Left ventricle myocardium superior (tissue), 1 donor: ENCODE results near the gene MYEOV. TPM values are rescaled to one million over a fixed set of nuclear protein-coding genes. Genes with fewer than 3 reads are reported as not detected.
A peak's percentile ranks its signal among the peaks of the same experiment; 100 is the strongest.

ENCODE experiments used
- ATAC-seq: fragments of 200-7000 bp; cut with Tn5 transposase; one replicate; pipeline ENCODE4 v1.9.1; 2020; ENCODE audit warnings: mild to moderate bottlenecking, moderate library complexity
- DNase-seq: peaks from one replicate; pipeline ENCODE4 v3.0.0-alpha.2; 2020
- intact Hi-C: fragments of 100-400 bp; cut with micrococcal nuclease; formaldehyde crosslinking; loops from one replicate; pipeline ENCODE4 v1.11.0; 2022
- total RNA-seq: library from RNA; stranded (reverse); fragmentation: NEBNext Ultra II Directional; extraction: Animal tissue kit (Norgen Biotek cat#: 25700); gene quantifications from one replicate; pipeline ENCODE4 v1.2.1, GENCODE V29; 2021
- donor health status: DM: no; HTN: yes; CAD: no; lungs with severe emphysema.

The MYEOV gene
- total RNA-seq, 1 donor from 2014 or later = not detected

DNA sequence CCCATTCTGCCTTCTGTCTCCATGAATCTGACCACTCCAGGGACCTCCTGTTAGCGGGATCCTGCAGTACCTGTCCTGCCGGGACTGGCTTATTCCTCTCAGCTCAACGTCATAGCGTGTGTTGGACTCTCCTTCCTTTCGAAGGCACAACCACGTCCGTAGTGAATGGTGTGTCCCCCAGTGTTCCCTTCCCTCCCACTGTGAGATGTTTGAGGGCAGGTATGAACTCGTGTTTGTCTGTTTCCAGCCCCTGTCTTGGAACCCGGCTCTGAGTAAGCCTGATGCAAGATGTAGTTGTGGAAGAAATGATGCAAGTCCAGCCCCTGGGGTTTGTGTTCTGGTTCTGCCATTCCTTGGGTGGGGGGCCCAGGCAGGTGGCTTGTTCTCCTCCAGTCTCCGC lies 10.5 kb upstream of the MYEOV start:
- no peak for DNase-seq
- intact Hi-C loops = no loop called here
- no peak for ATAC-seq

DNA sequence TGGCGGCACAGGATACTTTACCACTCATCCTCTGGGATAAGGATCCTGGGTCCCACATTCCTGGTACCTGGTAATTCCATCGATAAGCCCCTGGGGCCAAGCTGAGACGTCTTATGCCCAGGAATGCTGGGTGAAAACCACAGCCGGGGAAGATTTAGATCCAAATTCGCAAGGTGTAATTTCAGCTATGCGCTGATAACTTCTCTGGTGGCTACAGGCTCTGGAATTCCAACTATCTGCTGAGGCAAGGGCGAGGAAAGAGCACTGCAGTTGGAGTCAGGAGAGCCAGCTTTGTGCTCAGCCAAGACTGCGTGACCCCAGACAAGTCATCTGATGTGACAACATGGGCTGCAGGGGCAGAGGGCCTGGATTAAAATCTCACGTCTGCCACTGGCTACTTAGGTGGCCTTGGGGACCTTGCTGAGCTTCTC lies 9.9 kb upstream of the MYEOV start:
- DNase-seq (no peak), ATAC-seq (no peak)
- intact Hi-C loops = no loop called here

DNA sequence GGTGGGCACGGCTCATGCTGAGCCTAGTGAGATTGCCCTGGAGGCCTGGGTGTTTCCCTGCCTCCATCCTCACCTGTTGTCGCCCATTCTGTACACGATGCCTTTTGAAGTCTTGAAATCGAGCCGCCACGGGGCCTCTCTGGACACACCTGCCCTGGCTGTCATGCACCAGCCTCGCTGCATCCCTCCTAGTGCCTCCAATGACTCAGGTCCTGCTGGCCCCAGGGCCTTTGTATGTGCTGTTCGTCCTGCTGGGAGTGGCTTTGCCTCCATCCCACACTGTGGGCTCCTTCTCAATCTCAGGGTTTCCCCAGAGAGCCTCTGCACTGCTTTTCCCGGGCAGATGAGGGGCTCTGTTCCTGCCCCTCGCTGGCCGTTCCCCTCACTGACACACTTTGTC lies 8.9 kb upstream of the MYEOV start:
- DNase-seq (peak; percentile 12), ATAC-seq (no peak)
- intact Hi-C loops = no loop called here

DNA sequence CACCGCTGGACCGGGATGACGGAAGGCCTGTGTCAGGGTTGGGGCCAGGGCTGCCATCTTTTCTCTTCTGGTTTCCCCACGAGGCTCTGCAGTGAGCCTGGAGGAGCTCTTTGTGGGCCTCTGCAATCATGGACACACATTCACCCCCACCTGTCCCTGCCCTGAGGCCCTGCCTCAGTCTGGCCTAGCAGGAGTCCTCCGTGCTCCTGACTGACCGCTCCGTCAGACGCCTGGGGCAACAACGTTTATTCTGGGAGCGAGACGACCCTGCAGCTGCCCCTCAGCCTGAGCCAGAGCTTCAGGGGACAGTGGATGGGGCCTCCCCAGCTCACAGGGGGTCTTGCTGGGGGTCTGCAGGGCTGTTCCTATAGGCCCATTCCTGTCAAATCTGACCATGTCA lies 8.2 kb upstream of the MYEOV start:
- DNase-seq (no peak), ATAC-seq (no peak)
- intact Hi-C loops = no loop called here

DNA sequence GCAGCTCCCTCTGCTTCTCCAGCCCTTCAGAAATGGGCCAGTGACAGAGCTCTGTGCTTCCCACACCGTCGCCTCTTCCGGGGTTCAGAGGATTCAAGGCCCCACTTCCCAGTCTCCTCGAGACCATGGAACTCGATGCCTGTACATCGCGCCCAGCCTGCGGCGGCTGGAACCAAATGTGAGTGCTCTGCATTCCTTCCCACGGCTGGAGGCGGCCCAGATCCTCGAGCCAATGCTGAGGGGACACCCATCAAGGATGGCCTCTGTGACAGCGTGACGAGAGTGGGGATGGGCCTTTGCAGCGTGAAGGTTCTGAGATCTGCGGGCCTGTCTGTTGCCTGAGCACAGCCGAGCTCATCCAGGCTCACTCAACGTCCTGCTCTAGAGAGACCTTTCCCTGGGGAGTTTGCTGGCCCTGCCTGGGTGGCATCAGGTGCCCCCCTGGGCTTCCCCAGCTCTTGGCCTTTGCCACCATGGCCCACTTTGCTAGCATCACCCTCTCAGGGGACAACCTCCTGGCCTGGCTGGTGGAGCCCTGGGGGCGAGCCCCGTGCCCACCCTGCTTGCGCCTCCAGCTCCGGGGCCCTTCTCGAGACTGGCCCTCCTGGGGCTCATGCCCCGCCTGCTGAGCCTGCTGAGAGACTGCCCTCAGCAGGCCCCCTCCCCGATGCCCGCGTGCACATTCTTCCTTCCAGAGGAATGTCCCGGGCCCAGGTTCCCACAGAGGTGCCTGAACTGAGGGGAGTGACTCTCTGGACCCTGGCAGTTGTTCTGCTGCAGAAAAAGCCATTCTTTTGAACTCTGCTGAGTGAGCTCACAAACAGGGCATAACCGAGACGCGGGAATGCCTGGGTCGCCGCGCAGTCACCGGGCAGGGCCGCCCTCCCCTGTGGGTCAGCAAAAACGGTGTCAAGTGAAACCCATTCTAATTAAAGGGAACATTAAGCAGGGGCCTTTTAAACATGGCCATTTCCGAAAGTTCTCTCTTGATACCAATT lies 7.3 kb upstream of the MYEOV start:
- no peak for DNase-seq
- intact Hi-C loops = no loop called here
- no peak for ATAC-seq

DNA sequence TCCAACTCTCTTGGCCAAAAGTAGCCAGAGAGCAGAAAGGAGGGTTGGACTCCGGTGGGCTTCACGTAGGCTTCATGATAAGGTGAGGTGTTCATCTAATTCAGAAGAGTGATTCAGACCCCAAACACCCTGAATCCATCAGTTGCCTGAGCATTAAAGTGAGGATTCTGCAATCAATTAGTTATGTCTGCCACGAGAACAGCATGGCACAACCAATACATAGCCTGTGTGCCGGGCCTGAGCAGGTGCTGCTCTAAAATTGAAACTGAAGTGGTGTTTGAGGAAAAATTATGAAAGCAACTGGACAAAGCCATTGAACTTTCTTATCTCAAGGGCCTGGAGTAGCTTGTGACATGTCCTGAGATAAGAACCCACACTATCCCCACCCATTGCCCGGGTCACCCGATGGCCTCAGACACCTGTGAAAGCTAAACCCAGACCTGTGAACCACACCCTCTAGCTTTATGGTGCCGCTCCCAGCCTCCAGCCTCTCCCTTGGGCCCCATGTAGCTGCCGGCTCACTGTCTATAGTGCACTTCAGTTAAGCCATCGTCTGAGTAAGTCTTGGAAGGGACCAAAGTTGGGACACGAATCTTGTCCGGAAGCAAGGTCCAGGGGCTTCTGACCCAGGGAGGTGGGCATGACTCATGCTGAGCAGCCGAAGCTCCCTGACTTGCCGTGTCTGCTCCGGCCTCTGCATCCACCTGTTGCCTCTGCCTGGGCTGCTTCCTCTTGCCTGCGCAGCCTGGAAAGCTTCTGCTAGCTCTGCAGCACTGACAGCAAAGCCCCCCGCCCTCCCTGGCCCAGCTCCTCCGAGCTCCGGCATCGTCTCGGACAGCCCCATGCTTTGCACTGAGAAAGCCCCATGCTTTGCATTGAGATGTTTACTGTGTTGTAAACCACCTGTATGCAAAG lies 5.7 kb upstream of the MYEOV start:
- intact Hi-C loops = no loop called here
- DNase-seq = no peak
- no peak for ATAC-seq

DNA sequence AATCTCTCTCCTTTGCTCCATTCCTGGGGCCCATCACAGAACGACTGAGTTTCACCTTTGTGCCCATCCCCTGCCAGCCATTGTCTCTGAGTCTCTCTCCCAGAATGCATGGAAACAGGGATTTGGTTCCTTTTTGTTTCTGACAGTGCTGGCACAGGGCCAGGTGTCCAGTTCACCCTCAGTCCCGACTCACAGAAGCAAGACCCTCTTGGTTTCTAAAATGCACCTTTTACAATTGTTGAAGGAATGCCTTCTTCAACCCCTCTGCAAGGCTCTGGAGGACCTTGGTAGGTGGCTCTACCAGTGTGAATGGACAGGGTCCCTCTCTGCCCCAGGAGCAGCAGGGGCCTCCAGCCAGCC lies 5.1 kb upstream of the MYEOV start:
- no peak for ATAC-seq

DNA sequence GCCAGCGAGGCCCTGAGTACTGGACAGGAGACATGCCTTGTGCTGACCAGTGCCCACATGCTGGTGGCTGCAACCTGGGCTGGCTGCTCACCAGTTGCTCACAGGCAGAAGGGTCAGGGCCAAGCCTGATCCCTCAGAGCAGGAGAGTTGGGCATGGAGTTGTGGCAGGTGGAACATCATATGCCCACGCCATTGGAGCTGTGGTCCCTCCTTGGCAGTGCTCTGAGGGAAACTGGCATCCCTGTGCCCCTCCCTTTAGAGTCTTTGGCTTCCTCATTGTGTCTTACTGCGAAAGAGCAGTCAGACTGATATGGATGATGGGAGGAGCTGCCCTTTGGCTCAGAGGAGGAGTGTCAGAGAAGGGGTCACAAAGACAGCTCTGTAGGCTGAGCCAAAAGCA lies 3.1 kb upstream of the MYEOV start:
- intact Hi-C loops = loop anchor here (5.0 kb wide), 1 partner anchor 346 kb away; no protein-coding TSS in a partner anchor
- no peak for ATAC-seq
- DNase-seq = no peak

More for the DNA sequence above, 5.1 kb upstream of the MYEOV start:
- DNase-seq = no peak
- intact Hi-C loops = no loop called here

DNA sequence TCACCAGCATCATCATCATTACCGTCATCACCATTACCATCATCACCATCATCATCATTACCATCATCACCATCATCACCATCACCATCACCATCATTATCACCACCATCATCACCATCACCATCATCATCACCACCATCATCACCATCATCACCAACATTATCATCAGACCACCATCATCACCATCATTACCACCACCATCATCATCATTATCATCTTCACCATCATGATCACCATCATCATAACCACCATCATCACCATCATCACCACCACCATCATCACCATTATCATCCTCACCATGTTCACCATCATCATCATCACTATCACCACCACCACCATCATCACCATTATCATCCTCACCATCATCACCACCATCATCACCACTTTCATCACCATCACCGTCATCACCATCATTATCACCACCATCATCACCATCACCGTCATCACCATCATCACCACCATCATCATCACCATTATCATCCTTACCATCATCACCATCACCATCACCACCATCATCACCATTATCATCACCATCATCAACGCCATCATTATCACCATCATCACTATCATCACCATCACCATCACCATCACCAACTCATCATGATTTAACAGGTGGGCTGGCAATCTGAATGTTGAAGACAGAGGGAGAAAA lies 2.4 kb upstream of the MYEOV start:
- ATAC-seq (no peak), DNase-seq (no peak)
- intact Hi-C loops = loop anchor here (5.0 kb wide), 1 partner anchor 346 kb away; no protein-coding TSS in a partner anchor

DNA sequence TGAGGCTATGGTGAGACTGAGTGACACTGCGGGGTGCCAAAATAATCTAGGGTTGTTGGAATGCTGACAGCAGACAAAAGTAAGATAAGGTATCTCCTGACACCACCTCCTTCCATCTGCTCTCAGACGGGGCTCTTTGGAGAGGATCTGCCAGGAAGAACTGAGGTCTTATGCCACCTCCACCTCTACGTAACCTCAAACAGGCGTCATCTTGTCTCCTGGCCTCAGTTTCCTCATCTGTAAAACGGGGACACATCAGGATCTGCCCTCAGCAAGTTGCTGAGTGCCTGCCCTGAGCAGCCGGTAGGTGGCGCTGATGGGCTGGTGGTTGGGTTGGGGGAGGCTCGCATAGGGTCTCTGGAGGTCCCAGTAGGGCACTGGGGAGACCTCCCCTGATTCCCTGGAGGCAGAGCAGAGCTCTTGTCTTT lies 1.7 kb upstream of the MYEOV start:
- intact Hi-C loops = loop anchor here (5.0 kb wide), 1 partner anchor 345 kb away; no protein-coding TSS in a partner anchor
- DNase-seq (peak; percentile 66), ATAC-seq (no peak)

DNA sequence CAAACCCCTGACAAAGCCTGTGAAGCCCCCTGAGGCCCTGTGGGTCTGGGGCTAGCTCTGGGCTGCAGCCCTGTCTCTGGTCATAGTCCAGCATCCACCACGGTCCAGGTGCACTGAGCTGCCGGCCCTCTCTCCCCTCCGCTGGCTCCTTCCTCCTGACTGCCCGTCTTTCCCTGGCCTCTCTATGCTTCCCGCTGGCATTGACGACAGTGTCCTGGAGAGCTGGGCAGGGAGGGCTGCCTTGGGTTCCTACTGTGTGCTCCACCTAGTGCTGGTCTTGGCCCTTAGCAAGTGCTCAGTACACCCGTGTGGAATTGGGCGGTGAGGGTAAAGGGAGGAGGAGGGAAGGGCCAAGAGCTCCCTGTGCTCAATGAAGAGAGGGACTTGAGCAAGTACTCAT lies 868 bp upstream of the MYEOV start:
- no peak for ATAC-seq

DNA sequence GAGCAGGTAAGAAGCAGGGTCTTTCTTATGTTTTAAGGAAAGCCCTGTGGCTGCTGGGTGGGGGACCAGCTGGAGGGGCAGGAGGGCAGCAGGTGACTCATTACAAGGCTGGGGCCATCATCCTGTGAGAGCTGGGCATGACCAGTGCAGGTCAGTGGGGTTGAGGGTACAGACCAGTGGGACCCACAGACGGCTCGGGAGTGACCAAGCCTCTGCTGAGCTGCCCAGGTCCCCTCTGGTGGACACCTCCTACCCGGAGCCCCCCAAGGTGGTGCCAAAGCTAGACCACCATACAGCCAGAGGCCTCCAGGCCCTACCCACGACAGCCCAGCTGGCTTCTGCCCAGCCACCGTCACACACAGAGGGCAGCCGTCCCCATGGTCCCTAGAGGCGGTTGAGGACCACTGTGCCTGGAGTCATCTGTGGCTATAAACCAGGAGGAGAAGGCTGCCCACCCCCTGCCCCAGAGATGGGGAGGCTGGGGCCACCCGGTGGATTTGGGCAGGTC lies 670 bp downstream of the MYEOV start:
- no peak for ATAC-seq
- DNase-seq = no peak
- intact Hi-C loops = loop anchor here (5.0 kb wide), 1 partner anchor 343 kb away; no protein-coding TSS in a partner anchor

More for the DNA sequence above, 868 bp upstream of the MYEOV start:
- intact Hi-C loops = loop anchor here (5.0 kb wide), 1 partner anchor 344 kb away; no protein-coding TSS in a partner anchor
- no peak for DNase-seq

DNA sequence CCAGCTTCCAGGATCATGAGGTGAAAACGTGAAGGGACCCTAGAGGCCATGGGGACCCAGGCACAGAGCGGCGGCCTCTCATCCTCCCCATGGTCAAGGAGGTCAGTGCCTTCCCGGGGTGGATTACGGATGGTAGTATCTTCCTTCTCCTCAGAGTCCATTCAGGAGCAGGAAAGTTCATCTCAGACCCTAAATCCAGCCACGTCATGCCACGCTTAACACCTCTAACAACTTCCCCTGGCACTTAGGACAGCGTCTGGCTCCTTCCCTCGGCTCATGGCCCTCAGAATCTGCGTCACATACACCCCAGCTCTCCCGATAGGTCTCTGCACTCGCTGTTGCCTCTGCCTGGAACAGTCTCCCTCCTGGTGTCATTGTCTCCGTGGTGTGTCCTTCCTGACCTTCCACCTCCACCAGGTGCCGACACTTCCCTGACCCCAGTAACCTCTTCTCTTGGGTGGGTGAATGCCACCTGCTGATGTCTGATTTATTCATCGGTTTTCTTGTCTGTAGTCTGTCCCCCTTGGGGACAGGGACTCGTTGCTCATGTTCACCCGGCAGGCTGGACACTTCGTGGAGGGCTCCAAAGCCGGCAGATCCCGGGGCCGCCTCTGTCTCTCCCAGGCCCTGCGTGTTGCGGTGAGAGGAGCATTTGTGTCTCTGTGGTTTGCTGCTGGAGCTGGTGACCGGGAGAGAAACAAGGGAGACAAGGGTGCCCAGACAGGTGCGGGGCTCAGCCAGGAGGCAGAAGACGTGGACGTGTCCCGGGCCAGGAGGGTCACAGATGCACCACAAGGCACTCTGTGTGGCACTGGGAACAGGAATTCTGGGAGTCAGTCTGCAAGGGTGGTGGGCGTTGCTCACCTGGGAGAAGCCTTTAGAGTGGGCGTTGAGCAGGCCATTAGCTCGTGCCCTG lies 1.4 kb downstream of the MYEOV start:
- intact Hi-C loops = no loop called here
- DNase-seq = no peak
- ATAC-seq = no peak

DNA sequence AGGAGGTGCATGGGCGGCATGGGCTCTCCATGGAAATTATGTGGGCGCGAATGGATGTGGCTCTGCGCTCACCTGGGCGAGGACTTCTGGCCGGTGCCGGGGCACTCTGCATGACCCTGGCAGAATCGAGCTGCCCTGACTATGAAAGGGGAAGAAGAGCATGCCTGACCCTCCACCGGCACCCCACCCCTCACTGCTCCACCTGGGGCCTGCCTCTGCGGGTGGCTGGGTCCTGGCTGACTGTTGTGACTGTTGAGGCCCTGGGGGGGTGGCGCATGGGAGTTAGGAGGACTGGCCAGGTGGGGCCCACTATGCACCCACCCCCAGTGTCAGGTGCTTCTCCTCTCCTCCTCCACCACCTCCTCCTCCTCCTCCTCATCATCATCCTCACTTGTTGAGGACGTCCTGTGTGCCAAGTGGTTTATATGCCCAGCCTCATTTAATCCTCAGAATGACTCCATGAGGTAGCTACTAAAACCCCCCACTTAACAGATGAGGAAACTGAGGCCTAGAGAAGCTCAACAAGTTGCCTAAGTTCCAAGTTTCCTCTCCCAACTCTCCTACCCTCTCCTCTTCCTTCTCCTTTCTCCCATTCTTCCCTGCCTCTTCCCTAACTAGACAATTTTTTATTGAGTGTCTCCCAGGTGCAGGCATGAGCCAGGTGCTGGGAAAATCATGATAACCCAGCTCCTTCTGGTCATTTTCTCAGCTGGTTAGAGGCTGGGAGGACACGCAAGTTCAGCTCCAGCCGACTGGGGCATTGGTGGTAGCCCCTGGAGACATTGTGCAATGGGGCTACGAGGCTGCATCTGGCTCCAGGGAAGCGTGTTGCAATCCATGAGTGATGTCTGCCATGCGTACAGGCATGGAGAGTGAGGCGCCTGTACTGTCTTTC lies 2.3 kb downstream of the MYEOV start:
- DNase-seq = peak; percentile 56
- intact Hi-C loops = no loop called here
- ATAC-seq = peak; percentile 50

DNA sequence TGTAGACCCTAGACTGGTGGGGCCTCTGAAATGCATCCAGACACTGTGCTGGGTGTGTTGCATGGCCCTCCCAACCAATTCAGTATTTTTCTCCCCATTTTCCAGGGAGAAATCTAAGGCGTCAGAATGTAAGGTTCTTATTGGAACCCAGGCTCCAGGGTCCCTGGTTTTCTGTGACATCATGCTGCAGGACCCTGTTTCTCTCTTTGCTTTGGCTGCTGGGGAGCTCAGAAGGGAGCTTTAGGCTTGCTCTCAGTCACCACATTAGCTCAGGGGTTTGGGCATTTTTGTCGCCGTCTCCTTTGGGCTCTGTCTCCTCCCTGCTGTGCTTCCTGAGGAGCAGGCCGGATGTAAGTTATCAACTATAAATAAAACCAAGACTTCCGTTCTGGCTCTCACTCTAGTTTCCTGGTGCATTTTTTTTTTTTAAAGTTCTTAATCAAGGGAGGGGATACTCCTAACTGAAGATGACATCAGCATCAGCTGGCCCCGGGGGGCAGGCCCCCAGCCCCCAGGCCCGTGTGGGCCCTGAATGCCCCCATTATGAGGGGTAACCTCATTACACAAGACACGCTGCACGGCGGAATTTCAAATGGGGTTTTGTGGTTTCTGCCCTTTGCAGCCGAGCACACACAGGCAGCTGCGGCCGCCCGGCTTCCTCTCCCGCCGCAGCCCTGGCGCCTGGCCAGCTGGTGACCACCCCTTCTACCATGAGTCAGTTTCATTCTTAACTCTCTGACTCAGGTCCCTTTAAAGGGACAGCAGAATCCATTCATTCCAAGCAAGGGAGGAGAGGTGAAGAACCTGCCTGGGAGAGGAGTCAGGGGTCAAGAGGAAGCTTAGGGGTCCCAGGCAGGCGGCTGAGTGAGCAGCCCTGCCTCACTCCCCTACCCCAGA lies 3.2 kb downstream of the MYEOV start:
- DNase-seq (peak; percentile 96), ATAC-seq (peak; percentile 86)
- intact Hi-C loops = no loop called here

DNA sequence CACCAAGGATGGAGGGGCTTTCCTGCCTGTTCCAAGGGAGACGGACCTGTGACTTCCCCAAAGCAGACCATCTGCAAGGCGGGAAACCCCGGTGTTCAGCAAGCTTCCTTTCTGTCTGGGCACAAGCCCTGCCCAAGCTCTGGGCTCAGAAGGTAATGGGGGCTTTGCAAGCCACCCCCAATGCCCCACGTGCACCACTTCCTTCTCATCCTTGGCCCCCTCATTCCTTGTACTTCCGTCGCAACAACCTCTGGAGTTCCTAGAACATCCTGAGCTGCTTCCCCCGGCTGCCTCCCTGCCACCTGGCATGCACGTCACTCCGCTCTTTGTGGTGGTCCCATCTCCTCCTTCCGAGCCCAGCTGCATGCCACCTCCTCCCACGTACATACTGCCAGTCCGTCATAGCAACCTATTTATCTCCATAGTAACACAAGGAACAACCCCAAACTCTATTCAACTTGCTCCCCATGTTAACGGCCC lies 3.9 kb downstream of the MYEOV start:
- ATAC-seq (peak; percentile 4), DNase-seq (no peak)
- intact Hi-C loops = no loop called here
